Muscle layer of duodenum (tissue), 2 donors: ENCODE data around the gene UBE3D.
"Not testable (repeated sequence)": the region's sequence is repeated elsewhere in the genome, so short reads cannot be mapped to it uniquely, and the experiment has no call there.

Experiments used
- H3K27ac ChIP-seq: one replicate; pipeline ENCODE4 v1.7.0; 2013; ENCODE audit warnings: mild to moderate bottlenecking, low read length
- H3K27me3 ChIP-seq: one replicate; pipeline ENCODE4 v1.7.0; 2013; ENCODE audit warnings: low read depth, mild to moderate bottlenecking, control low read depth, low read length
- H3K36me3 ChIP-seq, 2 donors: one replicate each; pipeline ENCODE4 v1.7.0; 2013; ENCODE audit warnings: low read length in 2 of 2, control low read depth in 1 of 2, mild to moderate bottlenecking in 1 of 2; ENCODE audit not compliant: insufficient read depth in 2 of 2, control insufficient read depth in 1 of 2
- H3K4me1 ChIP-seq, 2 donors: one replicate each; pipeline ENCODE4 v1.7.0; 2013; ENCODE audit warnings: low read length in 2 of 2, mild to moderate bottlenecking in 2 of 2, control low read depth in 1 of 2, moderate library complexity in 1 of 2; ENCODE audit not compliant: insufficient read depth in 2 of 2, control insufficient read depth in 1 of 2
- H3K4me3 ChIP-seq, 2 donors: one replicate each; pipeline ENCODE4 v1.7.0; 2013; ENCODE audit warnings: low read length in 2 of 2, low read depth in 1 of 2, mild to moderate bottlenecking in 1 of 2
- H3K9me3 ChIP-seq, 2 donors: one replicate each; pipeline ENCODE4 v1.7.0; 2013; ENCODE audit warnings: low read length in 2 of 2, control low read depth in 1 of 2, mild to moderate bottlenecking in 1 of 2; ENCODE audit not compliant: control insufficient read depth in 1 of 2
- donor health status: healthy.

Gene UBE3D

GRCh38 chr6:83053678-83054077 is 12.0 kb downstream of the UBE3D start:
- H3K36me3 ChIP-seq: peaks cover 8 to 12% of the 10 kb centered on the region in 2 donors

GRCh38 chr6:83051377-83052172 is 14.1 kb downstream of the UBE3D start:
- Histone ChIP-seq H3K27ac (no peak overlapping the region), H3K9me3 (no peaks in the 10 kb centered on the region), H3K4me1 (no peaks in the 10 kb centered on the region), H3K27me3 (no peaks in the 10 kb centered on the region), H3K4me3 (no peak overlapping the region), H3K36me3 (peaks cover 8 to 12% of the 10 kb centered on the region in 2 donors)

More at GRCh38 chr6:83053678-83054077, 12.0 kb downstream of the UBE3D start:
- H3K9me3 ChIP-seq: no peaks in the 10 kb centered on the region
- H3K27me3 ChIP-seq: no peaks in the 10 kb centered on the region
- H3K4me1 ChIP-seq: no peaks in the 10 kb centered on the region
- no peak overlapping the region for H3K4me3 ChIP-seq
- no peak overlapping the region for H3K27ac ChIP-seq

GRCh38 chr6:83047065-83047754 is 18.4 kb downstream of the UBE3D start:
- peaks cover 4 to 7% of the 10 kb centered on the region in 2 donors for H3K36me3 ChIP-seq
- no peak overlapping the region for H3K27ac ChIP-seq
- no peak overlapping the region for H3K4me3 ChIP-seq

GRCh38 chr6:83044091-83044768 is 21.4 kb downstream of the UBE3D start:
- no peaks in the 10 kb centered on the region for H3K4me1 ChIP-seq
- H3K27me3 ChIP-seq: no peaks in the 10 kb centered on the region
- no peaks in the 10 kb centered on the region for H3K9me3 ChIP-seq
- no peak overlapping the region for H3K4me3 ChIP-seq
- H3K36me3 ChIP-seq: peaks cover 0 to 3% of the 10 kb centered on the region in 2 donors
- H3K27ac ChIP-seq: no peak overlapping the region

More at GRCh38 chr6:83047065-83047754, 18.4 kb downstream of the UBE3D start:
- Histone ChIP-seq H3K9me3 (no peaks in the 10 kb centered on the region), H3K27me3 (no peaks in the 10 kb centered on the region), H3K4me1 (no peaks in the 10 kb centered on the region)

- H3K27ac ChIP-seq: no peak overlapping the region
- H3K27me3 ChIP-seq: no peaks in the 10 kb centered on the region
- H3K36me3 ChIP-seq: peaks cover 0 to 3% of the 10 kb centered on the region in 2 donors
- no peak overlapping the region for H3K4me3 ChIP-seq
- no peaks in the 10 kb centered on the region for H3K4me1 ChIP-seq
- no peaks in the 10 kb centered on the region for H3K9me3 ChIP-seq
Measured at GRCh38 chr6:83042467-83043053, 23.1 kb downstream of the UBE3D start.

GRCh38 chr6:83038246-83038645 is 27.4 kb downstream of the UBE3D start:
- H3K9me3 ChIP-seq: no peaks in the 10 kb centered on the region
- H3K4me1 ChIP-seq: no peaks in the 10 kb centered on the region
- H3K36me3 ChIP-seq: no peaks in the 10 kb centered on the region
- no peak overlapping the region for H3K4me3 ChIP-seq
- H3K27ac ChIP-seq: no peak overlapping the region
- no peaks in the 10 kb centered on the region for H3K27me3 ChIP-seq

- Histone ChIP-seq H3K4me3 (no peak overlapping the region), H3K27ac (no peak overlapping the region), H3K9me3 (no peaks in the 10 kb centered on the region)
Measured at GRCh38 chr6:83031689-83032088, 34.0 kb downstream of the UBE3D start.

GRCh38 chr6:83019741-83020140 is 45.9 kb downstream of the UBE3D start:
- Histone ChIP-seq H3K27me3 (no peaks in the 10 kb centered on the region), H3K4me3 (no peak overlapping the region), H3K27ac (no peak overlapping the region), H3K9me3 (peaks cover 0 to 3% of the 10 kb centered on the region in 2 donors), H3K36me3 (peaks cover 4 to 31% of the 10 kb centered on the region in 2 donors), H3K4me1 (no peaks in the 10 kb centered on the region)

More at GRCh38 chr6:83031689-83032088, 34.0 kb downstream of the UBE3D start:
- H3K4me1 ChIP-seq: no peaks in the 10 kb centered on the region
- H3K36me3 ChIP-seq: peaks cover 0 to 12% of the 10 kb centered on the region in 2 donors
- no peaks in the 10 kb centered on the region for H3K27me3 ChIP-seq

- H3K4me3 ChIP-seq, H3K27me3 ChIP-seq, H3K4me1 ChIP-seq, H3K36me3 ChIP-seq, H3K9me3 ChIP-seq, H3K27ac ChIP-seq: not testable (repeated sequence)
Measured at GRCh38 chr6:83011131-83011530, 54.5 kb downstream of the UBE3D start.

- Histone ChIP-seq H3K4me1 (no peaks in the 10 kb centered on the region), H3K27ac (no peak overlapping the region), H3K36me3 (no peaks in the 10 kb centered on the region), H3K4me3 (no peak overlapping the region), H3K27me3 (no peaks in the 10 kb centered on the region), H3K9me3 (no peaks in the 10 kb centered on the region)
Measured at GRCh38 chr6:83008626-83009025, 57.0 kb downstream of the UBE3D start.
